Measurements from ENCODE around the gene LMAN1.

DNA sequence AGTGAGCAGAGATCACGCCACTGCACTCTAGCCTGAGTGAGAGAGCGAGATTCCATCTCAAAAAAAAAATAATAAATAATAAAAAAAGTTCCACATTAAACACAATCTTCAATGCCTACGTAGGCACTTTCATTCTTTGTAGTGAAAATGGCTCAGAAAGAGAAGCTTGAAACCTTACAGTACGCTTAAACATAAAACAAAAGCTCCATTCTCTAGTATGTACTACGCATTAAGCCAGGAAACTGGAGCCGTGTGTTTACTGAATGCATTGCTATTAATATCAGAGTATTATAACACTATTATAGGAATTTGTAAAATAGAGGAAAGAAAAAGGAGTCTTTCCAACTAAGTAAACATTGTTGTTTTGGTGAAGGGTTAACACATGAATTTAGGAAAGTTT is 41.3 kb upstream of the LMAN1 start:
- TF ChIP-seq, protein P1, sequence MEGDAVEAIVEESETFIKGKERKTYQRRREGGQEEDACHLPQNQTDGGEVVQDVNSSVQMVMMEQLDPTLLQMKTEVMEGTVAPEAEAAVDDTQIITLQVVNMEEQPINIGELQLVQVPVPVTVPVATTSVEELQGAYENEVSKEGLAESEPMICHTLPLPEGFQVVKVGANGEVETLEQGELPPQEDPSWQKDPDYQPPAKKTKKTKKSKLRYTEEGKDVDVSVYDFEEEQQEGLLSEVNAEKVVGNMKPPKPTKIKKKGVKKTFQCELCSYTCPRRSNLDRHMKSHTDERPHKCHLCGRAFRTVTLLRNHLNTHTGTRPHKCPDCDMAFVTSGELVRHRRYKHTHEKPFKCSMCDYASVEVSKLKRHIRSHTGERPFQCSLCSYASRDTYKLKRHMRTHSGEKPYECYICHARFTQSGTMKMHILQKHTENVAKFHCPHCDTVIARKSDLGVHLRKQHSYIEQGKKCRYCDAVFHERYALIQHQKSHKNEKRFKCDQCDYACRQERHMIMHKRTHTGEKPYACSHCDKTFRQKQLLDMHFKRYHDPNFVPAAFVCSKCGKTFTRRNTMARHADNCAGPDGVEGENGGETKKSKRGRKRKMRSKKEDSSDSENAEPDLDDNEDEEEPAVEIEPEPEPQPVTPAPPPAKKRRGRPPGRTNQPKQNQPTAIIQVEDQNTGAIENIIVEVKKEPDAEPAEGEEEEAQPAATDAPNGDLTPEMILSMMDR (IDR thresholded peaks at IDR 0.05; ENCODE audit: poor library complexity) = no peak
- no peak for TF ChIP-seq EZH2phosphoT487 (IDR thresholded peaks at IDR 0.05; ENCODE audit: low read depth, severe bottlenecking, unreplicated experiment)

Measured in hepatocyte (in vitro differentiated cells).